ENCODE results near the gene KIF26B.

Gene KIF26B

GRCh38 chr1:245325922-245326795 lies 171.4 kb downstream of the KIF26B start:
- H3K27me3 ChIP-seq (ENCODE audit: insufficient read depth, low read length, poor library complexity) = no peaks in the 10 kb centered on the region
- H3K9me3 ChIP-seq (ENCODE audit: insufficient read depth, low read length, severe bottlenecking) = no peaks in the 10 kb centered on the region
- TF ChIP-seq EZH2 (IDR thresholded peaks at IDR 0.05; ENCODE audit: borderline replicate concordance, low read depth, low read length, severe bottlenecking) (no peak), CTCF (IDR thresholded peaks at IDR 0.05; ENCODE audit: borderline replicate concordance, extremely low read depth, low read length, poor library complexity, severe bottlenecking) (no peak)
- H3K27ac ChIP-seq (ENCODE audit: low read length) = no peak overlapping the region
- H3K79me2 ChIP-seq (ENCODE audit: insufficient read depth, low read length) = no peaks in the 10 kb centered on the region
- no peaks in the 10 kb centered on the region for H3K36me3 ChIP-seq (ENCODE audit: insufficient read depth, low read length)
- H4K20me1 ChIP-seq (ENCODE audit: insufficient read depth, low read length) = no peaks in the 10 kb centered on the region
- no peak for ATAC-seq (ENCODE audit: insufficient read depth, low read depth)
- H3K4me3 ChIP-seq (ENCODE audit: low read depth in 1 of 2, low read length in 2 of 2) = no peak overlapping the region
- H3K4me2 ChIP-seq (ENCODE audit: insufficient read depth, low read length) = no peak overlapping the region
- no peak overlapping the region for H3K9ac ChIP-seq (ENCODE audit: low read depth, low read length)
- no peak overlapping the region for H2AFZ ChIP-seq (ENCODE audit: low read depth, low read length)
- DNase-seq = no peak
- H3K4me1 ChIP-seq (ENCODE audit: insufficient read depth, low read length) = no peaks in the 10 kb centered on the region

- no peak for ATAC-seq (ENCODE audit: insufficient read depth, low read depth)
- DNase-seq = no peak
- no peak overlapping the region for H3K9ac ChIP-seq (ENCODE audit: low read depth, low read length)
- H3K4me2 ChIP-seq (ENCODE audit: insufficient read depth, low read length) = no peak overlapping the region
- no peaks in the 10 kb centered on the region for H3K36me3 ChIP-seq (ENCODE audit: insufficient read depth, low read length)
- H2AFZ ChIP-seq (ENCODE audit: low read depth, low read length) = no peak overlapping the region
- H3K79me2 ChIP-seq (ENCODE audit: insufficient read depth, low read length) = no peaks in the 10 kb centered on the region
- H3K27me3 ChIP-seq (ENCODE audit: insufficient read depth, low read length, poor library complexity) = no peaks in the 10 kb centered on the region
- H3K4me1 ChIP-seq (ENCODE audit: insufficient read depth, low read length) = no peaks in the 10 kb centered on the region
- H3K27ac ChIP-seq (ENCODE audit: low read length) = no peak overlapping the region
- no peaks in the 10 kb centered on the region for H4K20me1 ChIP-seq (ENCODE audit: insufficient read depth, low read length)
- no peak overlapping the region for H3K4me3 ChIP-seq (ENCODE audit: low read depth in 1 of 2, low read length in 2 of 2)
- TF ChIP-seq EZH2 (IDR thresholded peaks at IDR 0.05; ENCODE audit: borderline replicate concordance, low read depth, low read length, severe bottlenecking) (no peak), CTCF (IDR thresholded peaks at IDR 0.05; ENCODE audit: borderline replicate concordance, extremely low read depth, low read length, poor library complexity, severe bottlenecking) (no peak)
- no peaks in the 10 kb centered on the region for H3K9me3 ChIP-seq (ENCODE audit: insufficient read depth, low read length, severe bottlenecking)
These were observed 172.6 kb downstream of the KIF26B start for GRCh38 chr1:245327360-245327759.

- no peaks in the 10 kb centered on the region for H3K27me3 ChIP-seq (ENCODE audit: insufficient read depth, low read length, poor library complexity)
- no peak overlapping the region for H3K4me3 ChIP-seq (ENCODE audit: low read depth in 1 of 2, low read length in 2 of 2)
- TF ChIP-seq CTCF (IDR thresholded peaks at IDR 0.05; ENCODE audit: borderline replicate concordance, extremely low read depth, low read length, poor library complexity, severe bottlenecking) (no peak), EZH2 (IDR thresholded peaks at IDR 0.05; ENCODE audit: borderline replicate concordance, low read depth, low read length, severe bottlenecking) (no peak)
- H3K4me2 ChIP-seq (ENCODE audit: insufficient read depth, low read length) = no peak overlapping the region
- no peak overlapping the region for H3K27ac ChIP-seq (ENCODE audit: low read length)
- H3K4me1 ChIP-seq (ENCODE audit: insufficient read depth, low read length) = no peaks in the 10 kb centered on the region
- no peak overlapping the region for H2AFZ ChIP-seq (ENCODE audit: low read depth, low read length)
- no peak overlapping the region for H3K9ac ChIP-seq (ENCODE audit: low read depth, low read length)
- no peaks in the 10 kb centered on the region for H4K20me1 ChIP-seq (ENCODE audit: insufficient read depth, low read length)
- DNase-seq (no peak), ATAC-seq (ENCODE audit: insufficient read depth, low read depth) (no peak)
- no peaks in the 10 kb centered on the region for H3K79me2 ChIP-seq (ENCODE audit: insufficient read depth, low read length)
- no peaks in the 10 kb centered on the region for H3K9me3 ChIP-seq (ENCODE audit: insufficient read depth, low read length, severe bottlenecking)
- no peaks in the 10 kb centered on the region for H3K36me3 ChIP-seq (ENCODE audit: insufficient read depth, low read length)
These were observed 173.1 kb downstream of the KIF26B start for GRCh38 chr1:245327842-245328241.

Data from DND-41 (cell line).